Breast epithelium (tissue), 3 donors: ENCODE measurements around the gene ANKRD44.

Experiments used
- CTCF ChIP-seq, 3 donors: fragments of 450-650 bp; IDR thresholded peaks; one replicate each; pipeline ENCODE4 v1.5.1; 2016 to 2017; ENCODE audit warnings: antibody characterized with exemption in 3 of 3, mild to moderate bottlenecking in 3 of 3, moderate library complexity in 3 of 3
- POLR2A ChIP-seq: fragments of 450-650 bp; IDR thresholded peaks from one replicate; pipeline ENCODE4 v1.6.1; 2016; ENCODE audit warnings: antibody characterized with exemption, mild to moderate bottlenecking, moderate library complexity

GRCh38 chr2:197072533-197072932 lies 238.0 kb downstream of the ANKRD44 start:
- no peak for TF ChIP-seq CTCF (IDR thresholded peaks at IDR 0.05)
- no peak for TF ChIP-seq POLR2A
